OCI-LY1 (cell line): ENCODE measurements around the gene KLHL29.

Experiments
- H2AFZ ChIP-seq: fragments of 200-600 bp; sonication (generic), shearing (Covaris generic); 2 replicates; pipeline ENCODE4 v1.6.0; 2014; ENCODE audit warnings: antibody characterized with exemption, mild to moderate bottlenecking, low read length
- H3F3A ChIP-seq: fragments of 200-600 bp; sonication (generic), shearing (Covaris generic); 2 replicates; pipeline ENCODE4 v1.6.0; 2014; ENCODE audit warnings: mild to moderate bottlenecking, antibody characterized with exemption, low read length, moderate library complexity; ENCODE audit not compliant: insufficient read depth
- H3K27ac ChIP-seq: fragments of 200-600 bp; sonication (generic); 2 replicates; pipeline ENCODE4 v1.5.1; 2014; ENCODE audit warnings: low read length, mixed run types, mild to moderate bottlenecking, low read depth; ENCODE audit not compliant: poor library complexity, severe bottlenecking
- H3K27me3 ChIP-seq: fragments of 200-600 bp; sonication (generic); 2 replicates; pipeline ENCODE4 v1.6.0; 2014; ENCODE audit warnings: antibody characterized with exemption, mild to moderate bottlenecking, low read length, moderate library complexity; ENCODE audit not compliant: insufficient read depth
- H3K36me3 ChIP-seq: fragments of 200-600 bp; sonication (generic); 2 replicates; pipeline ENCODE4 v1.6.1; 2014; ENCODE audit warnings: mild to moderate bottlenecking, antibody characterized with exemption, low read length, moderate library complexity, mixed read lengths; ENCODE audit not compliant: insufficient read depth
- H3K4me1 ChIP-seq: fragments of 200-600 bp; sonication (generic); 2 replicates; pipeline ENCODE4 v1.5.1; 2014; ENCODE audit warnings: mild to moderate bottlenecking, low read length, moderate library complexity; ENCODE audit not compliant: insufficient read depth, severe bottlenecking
- H3K4me2 ChIP-seq: fragments of 200-600 bp; sonication (generic), shearing (Covaris generic); 2 replicates; pipeline ENCODE4 v1.6.1; 2014; ENCODE audit warnings: low read length
- H3K4me3 ChIP-seq: fragments of 200-600 bp; sonication (generic); 2 replicates; pipeline ENCODE4 v1.5.1; 2014; ENCODE audit warnings: low read length, low read depth, mild to moderate bottlenecking, mixed read lengths; ENCODE audit not compliant: poor library complexity, severe bottlenecking
- H3K79me2 ChIP-seq: fragments of 200-600 bp; shearing (Covaris generic); 2 replicates; pipeline ENCODE4 v1.6.1; 2016; ENCODE audit warnings: mixed run types, low read length, mixed read lengths; ENCODE audit not compliant: insufficient read depth
- H3K9ac ChIP-seq: fragments of 200-600 bp; sonication (generic), shearing (Covaris generic); 2 replicates; pipeline ENCODE4 v1.6.1; 2014; ENCODE audit warnings: mild to moderate bottlenecking, low read length, mixed read lengths
- H3K9me2 ChIP-seq: fragments of 200-600 bp; sonication (generic), shearing (Covaris generic); 2 replicates; pipeline ENCODE4 v1.6.1; 2014; ENCODE audit warnings: low read depth, mild to moderate bottlenecking, low read length, mixed read lengths
- H3K9me3 ChIP-seq: fragments of 200-600 bp; shearing (Covaris generic); 2 replicates; pipeline ENCODE4 v1.6.1; 2014; ENCODE audit warnings: low read length, mixed read lengths
- H4K20me1 ChIP-seq: fragments of 200-600 bp; sonication (generic), shearing (Covaris generic); 2 replicates; pipeline ENCODE4 v1.6.0; 2016; ENCODE audit warnings: mild to moderate bottlenecking, low read length; ENCODE audit not compliant: insufficient read depth
- EZH2 ChIP-seq: fragments of 200-600 bp; sonication (generic), shearing (Covaris generic); IDR thresholded peaks from 2 replicates; pipeline ENCODE4 v1.8.0; 2017; ENCODE audit warnings: borderline replicate concordance, mixed run types, mild to moderate bottlenecking, antibody characterized with exemption, low read length, moderate library complexity, mixed read lengths
- TF ChIP-seq, protein P1 (sequence below): fragments of 200-600 bp; sonication (generic), shearing (Covaris generic); IDR thresholded peaks from 2 replicates; pipeline ENCODE4 v1.5.1; 2017; ENCODE audit warnings: mild to moderate bottlenecking, antibody characterized with exemption, low read length, moderate library complexity, mixed read lengths

The KLHL29 gene

DNA sequence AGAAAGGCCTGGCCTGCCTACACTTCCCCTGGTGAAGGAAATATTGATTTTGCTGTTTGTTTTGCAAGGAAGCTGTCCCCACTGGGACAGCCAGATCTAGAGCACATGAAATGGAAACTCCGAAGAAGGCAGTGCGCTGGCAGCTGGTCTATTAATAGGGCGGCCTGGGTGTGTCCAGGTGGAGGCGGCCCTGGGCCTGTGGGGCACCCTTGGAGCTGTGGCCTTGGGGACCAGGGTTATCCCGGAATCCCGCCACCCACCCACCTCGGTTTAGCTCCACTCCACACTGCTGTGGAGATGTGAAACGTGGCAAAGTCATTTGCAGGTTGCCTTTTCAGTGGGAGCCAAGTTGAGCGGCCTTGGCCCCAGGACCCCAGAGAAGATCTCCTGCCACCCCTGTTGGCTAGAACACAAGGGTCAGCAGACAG lies 204.3 kb downstream of the KLHL29 start:
- no peaks in the 10 kb centered on the region for H3K36me3 ChIP-seq
- H2AFZ ChIP-seq = no peak overlapping the region
- no peaks in the 10 kb centered on the region for H4K20me1 ChIP-seq
- no peaks in the 10 kb centered on the region for H3K4me1 ChIP-seq
- H3K4me3 ChIP-seq = no peak overlapping the region
- TF ChIP-seq, protein P1, sequence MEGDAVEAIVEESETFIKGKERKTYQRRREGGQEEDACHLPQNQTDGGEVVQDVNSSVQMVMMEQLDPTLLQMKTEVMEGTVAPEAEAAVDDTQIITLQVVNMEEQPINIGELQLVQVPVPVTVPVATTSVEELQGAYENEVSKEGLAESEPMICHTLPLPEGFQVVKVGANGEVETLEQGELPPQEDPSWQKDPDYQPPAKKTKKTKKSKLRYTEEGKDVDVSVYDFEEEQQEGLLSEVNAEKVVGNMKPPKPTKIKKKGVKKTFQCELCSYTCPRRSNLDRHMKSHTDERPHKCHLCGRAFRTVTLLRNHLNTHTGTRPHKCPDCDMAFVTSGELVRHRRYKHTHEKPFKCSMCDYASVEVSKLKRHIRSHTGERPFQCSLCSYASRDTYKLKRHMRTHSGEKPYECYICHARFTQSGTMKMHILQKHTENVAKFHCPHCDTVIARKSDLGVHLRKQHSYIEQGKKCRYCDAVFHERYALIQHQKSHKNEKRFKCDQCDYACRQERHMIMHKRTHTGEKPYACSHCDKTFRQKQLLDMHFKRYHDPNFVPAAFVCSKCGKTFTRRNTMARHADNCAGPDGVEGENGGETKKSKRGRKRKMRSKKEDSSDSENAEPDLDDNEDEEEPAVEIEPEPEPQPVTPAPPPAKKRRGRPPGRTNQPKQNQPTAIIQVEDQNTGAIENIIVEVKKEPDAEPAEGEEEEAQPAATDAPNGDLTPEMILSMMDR = no peak
- no peak for TF ChIP-seq EZH2
- no peak overlapping the region for H3K9ac ChIP-seq
- no peaks in the 10 kb centered on the region for H3F3A ChIP-seq
- H3K9me2 ChIP-seq = no peaks in the 10 kb centered on the region
- no peaks in the 10 kb centered on the region for H3K79me2 ChIP-seq
- H3K27me3 ChIP-seq = peaks cover 6% of the 10 kb centered on the region
- no peaks in the 10 kb centered on the region for H3K9me3 ChIP-seq
- no peak overlapping the region for H3K4me2 ChIP-seq
- H3K27ac ChIP-seq = no peak overlapping the region

GRCh38 chr2:23589739-23590138 lies 204.8 kb downstream of the KLHL29 start:
- Histone ChIP-seq H2AFZ (no peak overlapping the region), H3K4me3 (no peak overlapping the region), H4K20me1 (no peaks in the 10 kb centered on the region), H3K27me3 (peaks cover 6% of the 10 kb centered on the region), H3K79me2 (no peaks in the 10 kb centered on the region), H3K4me2 (no peak overlapping the region), H3F3A (no peaks in the 10 kb centered on the region), H3K9me3 (no peaks in the 10 kb centered on the region), H3K4me1 (no peaks in the 10 kb centered on the region), H3K9ac (no peak overlapping the region), H3K36me3 (no peaks in the 10 kb centered on the region), H3K9me2 (no peaks in the 10 kb centered on the region), H3K27ac (no peak overlapping the region)
- TF ChIP-seq EZH2 = no peak
- TF ChIP-seq, protein P1 = no peak

DNA sequence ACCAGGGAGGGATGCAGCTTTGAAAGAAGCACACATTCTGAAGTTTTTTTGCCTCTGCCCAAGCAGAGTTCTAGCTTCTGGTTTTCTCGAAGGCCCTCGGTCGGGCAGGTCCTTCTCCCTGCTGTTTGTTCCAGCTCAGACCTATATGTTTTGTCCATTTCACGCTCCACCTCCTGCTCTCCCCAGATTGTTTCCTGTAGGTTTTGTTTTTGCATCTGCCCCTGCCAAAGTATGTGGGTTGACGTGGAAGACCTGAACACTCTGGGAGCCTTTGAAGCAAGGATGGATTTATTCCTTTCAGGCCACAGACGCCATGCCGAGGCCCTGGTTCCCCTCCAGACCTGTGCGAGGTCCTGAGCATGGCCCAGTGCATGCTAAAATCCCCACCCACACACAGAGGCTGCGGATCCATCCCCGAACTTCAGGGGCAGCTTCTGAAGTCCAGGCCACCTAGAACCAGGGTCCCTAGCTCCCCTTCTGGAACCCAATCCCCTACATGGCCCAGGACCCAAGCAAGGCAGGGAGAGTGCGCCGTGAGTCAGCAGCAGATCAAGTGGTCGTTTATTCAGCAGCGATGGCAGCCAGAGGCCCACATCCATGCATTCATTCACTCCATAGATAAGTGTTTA lies 205.4 kb downstream of the KLHL29 start:
- no peak overlapping the region for H3K4me2 ChIP-seq
- no peaks in the 10 kb centered on the region for H3K36me3 ChIP-seq
- H3K79me2 ChIP-seq = no peaks in the 10 kb centered on the region
- no peak overlapping the region for H3K27ac ChIP-seq
- H3K9me2 ChIP-seq = no peaks in the 10 kb centered on the region
- peaks cover 6% of the 10 kb centered on the region; the same call in 1 of the 2 replicates for H3K27me3 ChIP-seq
- H3F3A ChIP-seq = no peaks in the 10 kb centered on the region
- no peaks in the 10 kb centered on the region for H3K4me1 ChIP-seq
- TF ChIP-seq, protein P1 = no peak
- no peak for TF ChIP-seq EZH2
- no peak overlapping the region for H3K9ac ChIP-seq
- H4K20me1 ChIP-seq = no peaks in the 10 kb centered on the region
- no peak overlapping the region for H2AFZ ChIP-seq
- H3K9me3 ChIP-seq = no peaks in the 10 kb centered on the region
- H3K4me3 ChIP-seq = no peak overlapping the region
